ENCODE measurements around the gene XYLT2. TPM values are rescaled to one million over a fixed set of nuclear protein-coding genes. Genes with fewer than 3 reads are reported as not detected.
A peak's percentile ranks its signal among the peaks of the same experiment; 100 is the strongest.
"Not testable (repeated sequence)": the region's sequence is repeated elsewhere in the genome, so short reads cannot be mapped to it uniquely, and the experiment has no call there.

XYLT2 gene
- total RNA-seq, 6 experiments from 2014 or later = 7.0 to 13.8 (median 9.4) TPM

GRCh38 chr17:50396261-50397110 lies 50.6 kb downstream of the XYLT2 start:
- Histone ChIP-seq H3K27me3 (no peaks in the 10 kb centered on the region), H3K4me1 (peaks cover 0 to 22% (median 8%) of the 10 kb centered on the region in 4 donors), H3K27ac (peak overlapping the region; percentile 61 to 91 (median 79)), H3K36me3 (peaks cover 0 to 36% (median 26%) of the 10 kb centered on the region in 4 donors), H3K9me3 (no peaks in the 10 kb centered on the region), H3K4me3 (peak overlapping the region; percentile 84 to 100 (median 95))
- intact Hi-C loops (cut with DNase I) = no loop called here
- under 1% methylated on average over 25 of the region's 30 CpGs for WGBS (ENCODE audit: insufficient coverage, low coverage, low lambda C conversion rate, missing lambda C conversion rate)
- peak; percentile 54 to 66 (median 62) for DNase-seq
- peak; percentile 66 to 70 (median 68) for ATAC-seq
- TF ChIP-seq CTCF (IDR thresholded peaks at IDR 0.05) (no peak), POLR2A (IDR thresholded peaks at IDR 0.05) (peak; percentile 25)

GRCh38 chr17:50397111-50397918 lies 51.4 kb downstream of the XYLT2 start, which contains the start of gene LRRC59:
LRRC59 (minus strand) TSS chr17:50397523; CDS start chr17:50397317, 206 bp downstream.
- Histone ChIP-seq H3K9me3 (no peaks in the 10 kb centered on the region), H3K4me1 (peaks cover 0 to 22% (median 8%) of the 10 kb centered on the region in 4 donors), H3K27me3 (no peaks in the 10 kb centered on the region), H3K36me3 (peaks cover 0 to 28% (median 19%) of the 10 kb centered on the region in 4 donors), H3K27ac (peak within 1 kb of the TSS; percentile 61 to 91 (median 79)), H3K4me3 (peak within 1 kb of the TSS; percentile 84 to 100 (median 95))
- DNase-seq (peak; percentile 88 to 91 (median 90)), ATAC-seq (peak; percentile 97 to 99 (median 98))
- TF ChIP-seq POLR2A (IDR thresholded peaks at IDR 0.05) (peak; percentile 86), CTCF (IDR thresholded peaks at IDR 0.05) (peak; percentile 98 to 100 (median 98))
- WGBS (ENCODE audit: insufficient coverage, low coverage, low lambda C conversion rate, missing lambda C conversion rate) = 5% methylated on average over 8 of the region's 70 CpGs
- intact Hi-C loops (cut with DNase I) = no loop called here

GRCh38 chr17:50397919-50398285 lies 52.0 kb downstream of the XYLT2 start:
- intact Hi-C loops (cut with DNase I) = no loop called here
- Histone ChIP-seq H3K9me3 (no peaks in the 10 kb centered on the region), H3K36me3 (peaks cover 0 to 22% (median 15%) of the 10 kb centered on the region in 4 donors), H3K27ac (no peak overlapping the region), H3K4me3 (peak overlapping the region in 1 of 3 donors; percentile 95), H3K4me1 (peaks cover 0 to 22% (median 8%) of the 10 kb centered on the region in 4 donors), H3K27me3 (no peaks in the 10 kb centered on the region)
- 66% methylated on average over 8 of the region's 9 CpGs for WGBS (ENCODE audit: insufficient coverage, low coverage, low lambda C conversion rate, missing lambda C conversion rate)
- no peak for DNase-seq
- no peak for ATAC-seq
- no peak for TF ChIP-seq CTCF (IDR thresholded peaks at IDR 0.05)
- no peak for TF ChIP-seq POLR2A (IDR thresholded peaks at IDR 0.05)

- H3K27me3 ChIP-seq = not testable (repeated sequence)
- H3K36me3 ChIP-seq = peaks cover 0 to 15% (median 11%) of the 10 kb centered on the region in 4 donors
Observed at GRCh38 chr17:50398672-50399071, 52.7 kb downstream of the XYLT2 start.

GRCh38 chr17:50399591-50399990 lies 53.7 kb downstream of the XYLT2 start:
- H3K27me3 ChIP-seq; H3K27ac ChIP-seq; intact Hi-C loops (cut with DNase I); H3K9me3 ChIP-seq; ATAC-seq; DNase-seq; H3K4me3 ChIP-seq; H3K36me3 ChIP-seq: not testable (repeated sequence)
- 89% methylated on average over 7 of the region's 8 CpGs for WGBS (ENCODE audit: insufficient coverage, low coverage, low lambda C conversion rate, missing lambda C conversion rate)
- H3K4me1 ChIP-seq = peaks cover 0 to 18% (median 8%) of the 10 kb centered on the region in 4 donors

More at GRCh38 chr17:50398672-50399071, 52.7 kb downstream of the XYLT2 start:
- H3K4me3 ChIP-seq; ATAC-seq; H3K27ac ChIP-seq; DNase-seq; H3K9me3 ChIP-seq; intact Hi-C loops (cut with DNase I): not testable (repeated sequence)
- 86% methylated on average over 2 of the region's 3 CpGs for WGBS (ENCODE audit: insufficient coverage, low coverage, low lambda C conversion rate, missing lambda C conversion rate)
- peaks cover 0 to 18% (median 8%) of the 10 kb centered on the region in 4 donors for H3K4me1 ChIP-seq

- H3K4me3 ChIP-seq; H3K9me3 ChIP-seq; H3K27ac ChIP-seq; H3K4me1 ChIP-seq; H3K27me3 ChIP-seq; H3K36me3 ChIP-seq; intact Hi-C loops (cut with DNase I); ATAC-seq; DNase-seq: not testable (repeated sequence)
- WGBS (ENCODE audit: insufficient coverage, low coverage, low lambda C conversion rate, missing lambda C conversion rate) = 70% methylated on average over 3 of the region's 4 CpGs
Observed at GRCh38 chr17:50405351-50405750, 59.4 kb downstream of the XYLT2 start.

All from right lobe of liver (tissue), 6 donors.